ENCODE measurements around the gene PTPRB.

The PTPRB gene

DNA sequence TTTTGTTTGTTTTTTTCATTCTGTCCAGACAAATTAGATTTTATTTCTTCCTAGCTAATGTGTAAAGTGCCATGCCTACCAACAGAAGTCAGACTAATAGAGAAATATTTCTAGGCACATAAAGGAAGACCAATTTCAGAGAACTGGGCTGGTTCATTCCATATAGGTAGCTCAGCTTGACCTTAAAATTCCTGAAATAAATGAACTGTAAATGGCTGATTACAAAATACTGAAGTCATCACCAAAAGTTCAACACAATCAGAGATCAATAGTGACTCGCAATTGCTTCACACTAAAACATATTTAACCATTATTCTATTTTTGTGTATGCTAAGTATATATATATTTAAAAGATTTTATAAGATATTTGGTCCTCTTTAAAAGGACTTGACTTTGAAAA, 34.2 kb downstream of the PTPRB start:
- in situ Hi-C loops (cut with HindIII; ENCODE audit: low sequenced_read_pairs), result no loop called here

DNA sequence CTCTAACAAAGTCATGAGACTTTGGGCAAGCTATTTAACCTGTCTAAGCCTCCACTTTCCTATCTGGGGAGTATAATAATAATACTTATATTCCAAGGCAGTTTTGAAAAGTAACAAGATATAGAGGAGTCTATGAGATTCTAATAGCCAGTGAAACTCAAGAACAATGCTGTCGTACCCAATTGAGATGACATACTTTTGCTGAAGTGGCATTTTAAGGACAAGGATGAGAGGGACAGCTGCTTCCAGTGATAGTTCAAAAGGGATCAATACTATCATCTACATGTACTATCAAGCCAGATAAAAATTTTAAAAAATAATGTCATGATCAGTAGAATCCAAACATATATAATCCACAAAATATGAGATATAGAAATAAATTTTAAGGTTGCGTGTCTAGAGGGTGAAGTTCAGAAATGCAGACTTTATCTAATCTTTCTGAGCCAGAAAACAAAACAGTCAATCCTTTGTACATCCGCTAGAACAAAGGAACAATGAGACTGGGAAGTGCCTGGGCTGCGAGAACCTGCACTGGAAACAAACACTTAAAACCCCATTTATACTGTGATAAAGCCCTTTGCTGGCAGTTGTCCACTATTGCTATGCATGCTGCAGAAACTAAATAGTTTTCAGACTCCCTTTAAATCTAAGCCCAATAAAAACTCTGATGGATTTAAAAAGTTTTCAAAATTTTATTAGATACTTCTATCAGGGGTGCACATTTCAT, 38.6 kb downstream of the PTPRB start:
- in situ Hi-C loops (cut with HindIII; ENCODE audit: low sequenced_read_pairs), result loop anchor here (25.0 kb wide), 1 partner anchor 711 kb away; no protein-coding TSS in a partner anchor

DNA sequence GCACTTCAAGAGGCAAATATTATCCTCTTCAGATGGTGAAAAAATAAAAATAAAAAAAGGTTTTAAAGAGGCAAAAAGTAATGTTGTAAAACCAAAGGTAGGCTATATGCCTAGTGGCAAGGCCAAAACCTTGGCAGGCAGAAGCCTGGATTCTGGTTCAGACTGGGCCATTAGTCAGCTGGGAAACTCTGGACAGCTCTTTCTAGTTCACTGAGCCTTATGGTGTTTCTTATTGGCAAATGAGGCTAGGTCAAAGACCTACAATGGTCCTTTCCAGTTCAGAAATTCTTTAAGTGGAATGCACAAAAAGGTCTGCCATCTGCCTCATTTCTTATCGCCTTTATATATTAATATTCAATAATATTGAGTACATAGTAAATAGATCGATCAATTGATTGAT, 44.6 kb downstream of the PTPRB start:
- in situ Hi-C loops (cut with HindIII; ENCODE audit: low sequenced_read_pairs), result loop anchor here (25.0 kb wide), 1 partner anchor 705 kb away; no protein-coding TSS in a partner anchor

DNA sequence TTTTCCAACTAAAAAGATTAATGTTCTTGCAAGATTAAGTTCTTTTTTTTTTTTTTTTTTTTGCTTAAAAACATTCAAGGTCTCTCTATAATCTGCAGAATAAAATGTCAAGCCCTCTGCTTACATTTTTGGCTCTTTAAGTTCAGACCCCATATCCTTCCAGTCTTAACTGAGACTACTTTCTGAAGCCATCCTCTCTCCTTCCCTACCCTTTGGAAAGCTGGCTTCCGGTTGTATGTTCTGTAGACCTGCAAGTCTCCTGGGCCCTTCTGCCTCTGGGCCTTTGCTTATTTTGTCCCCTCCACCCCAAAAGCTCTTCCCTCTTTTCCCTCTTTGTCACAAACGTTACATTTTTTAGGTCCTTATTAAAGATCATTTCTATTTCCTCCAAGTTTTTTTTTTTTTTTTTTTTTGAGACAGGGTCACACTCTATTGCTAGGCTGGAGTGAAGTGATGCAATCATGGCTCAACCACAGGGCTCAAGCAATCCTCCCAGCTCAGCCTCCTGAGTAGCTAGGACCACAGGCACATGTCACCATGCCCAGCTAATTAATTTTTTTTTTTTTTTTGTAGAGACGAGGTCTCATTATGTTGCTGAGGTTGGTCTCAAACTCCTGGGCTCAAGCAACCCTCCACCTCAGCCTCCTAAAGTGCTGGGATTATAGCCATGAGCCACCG, 46.5 kb downstream of the PTPRB start:
- in situ Hi-C loops (cut with HindIII; ENCODE audit: low sequenced_read_pairs), result loop anchor here (25.0 kb wide), 1 partner anchor 703 kb away; no protein-coding TSS in a partner anchor

DNA sequence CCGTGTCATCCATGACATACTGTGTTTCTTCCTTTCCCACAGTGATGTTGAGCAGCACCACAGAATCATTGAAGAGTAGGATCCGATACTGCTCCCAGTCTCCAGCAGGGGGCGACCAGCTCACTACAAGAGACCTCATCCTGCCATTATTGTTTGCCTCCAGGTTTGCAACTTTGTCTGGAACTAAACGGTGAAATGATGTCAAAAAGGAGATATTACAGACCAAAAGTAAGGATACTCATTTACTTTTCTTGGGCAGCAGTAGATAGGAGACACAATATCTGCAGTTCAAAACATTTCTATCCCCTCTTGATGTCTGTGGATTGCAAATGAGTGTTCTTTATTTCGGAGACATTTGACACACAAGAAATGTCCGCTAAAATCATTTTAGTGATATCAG, 47.2 kb downstream of the PTPRB start:
- in situ Hi-C loops (cut with HindIII; ENCODE audit: low sequenced_read_pairs), result loop anchor here (25.0 kb wide), 1 partner anchor 703 kb away; no protein-coding TSS in a partner anchor

DNA sequence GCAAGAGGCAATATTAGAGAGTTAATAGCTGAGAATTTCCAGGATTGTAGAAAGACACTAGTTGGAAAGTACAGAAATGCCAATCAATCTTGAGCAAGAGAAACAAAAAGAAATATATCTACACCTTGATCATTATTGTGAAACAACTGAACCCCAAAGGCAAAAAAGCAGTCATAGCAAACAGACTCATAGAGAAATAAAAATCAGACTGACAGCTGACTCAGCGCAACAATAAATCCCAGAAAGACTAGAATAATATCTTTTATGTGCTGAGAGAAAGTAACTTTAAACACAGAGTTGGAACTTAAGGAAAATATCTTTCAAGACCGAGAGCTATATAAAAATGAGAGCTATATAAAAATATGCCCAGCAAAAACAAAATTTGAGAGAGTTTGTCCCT, 52.9 kb downstream of the PTPRB start:
- in situ Hi-C loops (cut with HindIII; ENCODE audit: low sequenced_read_pairs), result loop anchor here (25.0 kb wide), 1 partner anchor 697 kb away; no protein-coding TSS in a partner anchor

DNA sequence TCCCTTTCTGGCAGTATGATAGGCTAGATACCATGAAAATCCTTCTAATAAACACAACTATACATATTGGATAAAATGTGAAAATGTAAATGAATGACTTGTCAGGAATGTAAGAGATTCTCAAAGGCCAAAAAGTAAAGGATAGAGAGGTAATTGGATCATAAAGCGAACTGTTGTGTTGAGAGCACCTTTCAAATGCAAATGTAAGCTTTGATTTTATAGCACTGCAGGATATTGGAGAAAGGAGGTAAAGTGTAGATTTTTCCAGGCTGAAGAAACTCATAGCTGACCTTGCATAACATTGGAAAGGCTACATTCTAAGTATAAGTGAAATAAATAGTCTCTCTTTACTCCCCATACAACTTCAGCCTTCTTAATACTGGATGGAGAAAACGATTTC, 54.0 kb downstream of the PTPRB start:
- in situ Hi-C loops (cut with HindIII; ENCODE audit: low sequenced_read_pairs), result loop anchor here (25.0 kb wide), 1 partner anchor 696 kb away; no protein-coding TSS in a partner anchor

DNA sequence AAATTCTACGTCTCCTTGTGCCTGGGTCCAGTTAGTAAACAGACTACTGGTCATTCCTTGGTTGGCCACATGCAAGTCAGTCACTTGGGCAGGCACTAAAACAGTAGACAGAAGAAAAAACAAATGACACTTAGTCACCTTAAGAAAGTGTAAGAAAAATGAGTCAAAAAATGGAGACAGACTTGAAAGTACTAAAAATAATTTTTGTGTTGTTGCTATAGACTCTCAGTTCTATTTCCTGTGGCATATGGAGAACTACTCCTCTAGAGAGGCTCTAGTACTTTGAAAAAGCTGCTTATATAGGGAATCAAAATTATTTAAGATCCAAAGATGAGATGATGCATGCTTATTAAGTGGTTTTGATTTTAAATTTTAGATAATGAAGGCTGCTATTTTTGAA, 56.0 kb downstream of the PTPRB start:
- in situ Hi-C loops (cut with HindIII; ENCODE audit: low sequenced_read_pairs), result loop anchor here (25.0 kb wide), 1 partner anchor 694 kb away; no protein-coding TSS in a partner anchor

DNA sequence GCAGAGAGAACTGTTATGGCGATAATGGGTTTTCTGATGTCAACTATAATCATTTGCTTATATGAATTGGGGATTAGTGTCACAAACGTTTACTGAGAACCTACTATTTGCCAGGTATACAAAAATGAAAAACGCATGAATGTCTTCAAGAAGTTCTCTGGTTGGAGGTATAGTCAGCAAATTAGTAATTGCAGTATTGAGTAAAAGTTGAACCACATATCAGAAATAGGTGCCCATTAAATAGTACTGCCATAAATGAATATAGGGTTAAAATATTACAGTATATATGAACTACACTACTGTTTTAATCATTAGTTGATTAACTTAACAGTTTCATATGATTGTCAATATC, 60.0 kb downstream of the PTPRB start:
- in situ Hi-C loops (cut with HindIII; ENCODE audit: low sequenced_read_pairs), result loop anchor here (25.0 kb wide), 1 partner anchor 690 kb away; no protein-coding TSS in a partner anchor

DNA sequence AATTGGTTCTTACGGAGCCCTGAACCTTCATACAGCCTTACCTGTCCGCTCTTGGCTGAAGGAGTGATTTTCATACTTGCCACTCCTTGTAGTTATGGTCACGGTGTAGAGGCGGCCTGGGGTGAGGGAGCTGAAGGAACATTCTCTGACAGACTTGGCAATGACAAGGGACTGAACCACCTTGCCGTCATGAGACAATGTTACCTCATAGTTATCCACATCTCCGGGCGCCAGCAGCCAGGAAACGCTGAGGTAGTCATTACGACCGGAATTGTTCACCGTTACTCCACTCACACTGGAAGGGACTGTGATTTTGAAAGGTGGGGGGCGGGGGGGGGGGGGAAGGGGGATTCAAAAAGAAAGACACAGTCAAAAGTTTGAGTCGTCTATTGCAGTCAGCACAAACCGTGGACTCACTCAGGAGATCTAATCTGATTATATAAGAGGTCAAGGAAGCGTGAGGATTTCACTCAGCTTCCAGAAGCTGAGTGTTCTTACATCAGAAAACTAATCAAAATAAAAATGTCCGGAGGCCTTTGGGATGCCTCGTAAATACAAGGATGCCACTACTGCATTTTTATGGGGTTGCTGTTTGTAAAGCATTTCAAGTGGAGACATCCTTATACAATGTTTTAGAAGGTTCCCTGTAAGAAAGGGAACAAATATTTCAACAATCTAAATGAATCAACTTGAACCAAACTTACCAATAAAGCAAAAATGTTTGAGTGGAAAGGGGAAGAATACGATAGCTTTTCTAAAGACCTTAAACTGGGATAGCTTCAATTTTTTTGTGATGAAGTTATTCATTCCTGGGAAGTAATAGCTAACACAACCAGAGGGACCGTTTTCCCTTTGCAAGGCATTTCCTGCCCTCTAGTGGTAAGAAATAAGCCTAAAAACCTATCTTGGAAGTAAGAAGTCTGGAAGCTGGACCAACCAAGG, 60.6 kb downstream of the PTPRB start:
- in situ Hi-C loops (cut with HindIII; ENCODE audit: low sequenced_read_pairs), result loop anchor here (25.0 kb wide), 1 partner anchor 689 kb away; no protein-coding TSS in a partner anchor

DNA sequence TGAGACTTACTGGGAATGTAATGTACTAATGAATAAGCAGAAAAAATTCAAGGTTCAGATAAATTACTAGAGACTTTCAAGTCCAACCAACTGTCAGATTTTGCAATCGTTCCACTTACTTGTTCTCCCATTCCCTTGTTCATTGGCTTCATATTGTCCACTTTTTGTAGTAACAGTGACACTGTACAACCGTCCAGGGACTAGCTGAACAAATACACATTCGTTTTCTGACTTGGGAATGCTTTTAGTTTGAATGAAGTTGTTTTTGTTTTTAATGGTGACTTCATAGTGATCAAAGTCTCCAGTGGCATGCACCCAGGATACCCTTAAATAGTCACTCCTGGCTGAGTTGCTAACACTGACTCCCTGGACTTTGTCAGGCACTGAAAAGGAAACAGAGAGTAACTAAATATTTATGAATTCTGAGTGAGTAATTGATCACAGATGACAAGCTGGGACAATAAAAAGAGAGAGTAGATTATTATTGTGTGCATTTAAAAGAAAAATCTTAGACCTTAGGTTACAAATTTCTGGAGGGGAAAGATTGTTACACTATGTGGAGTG, 65.4 kb downstream of the PTPRB start:
- in situ Hi-C loops (cut with HindIII; ENCODE audit: low sequenced_read_pairs), result no loop called here

DNA sequence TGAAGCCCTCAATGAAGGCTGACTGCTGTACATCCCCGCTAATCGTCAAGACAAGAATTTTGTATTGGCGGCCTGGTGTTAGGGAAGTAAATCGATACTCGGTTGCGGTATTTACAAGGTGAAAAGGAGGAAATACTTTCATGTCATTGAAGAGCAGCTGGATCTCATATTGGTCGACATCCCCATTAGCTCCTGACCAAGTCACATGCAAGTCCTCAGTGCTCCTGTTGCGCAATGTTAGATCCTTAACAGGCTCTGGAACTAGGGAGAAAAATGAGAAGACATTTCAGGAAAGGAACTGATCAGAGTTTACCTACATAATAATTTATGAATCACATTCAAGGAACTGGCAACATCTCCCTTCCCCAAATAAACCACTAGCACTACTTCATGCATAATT, 66.2 kb downstream of the PTPRB start:
- in situ Hi-C loops (cut with HindIII; ENCODE audit: low sequenced_read_pairs), result no loop called here

DNA sequence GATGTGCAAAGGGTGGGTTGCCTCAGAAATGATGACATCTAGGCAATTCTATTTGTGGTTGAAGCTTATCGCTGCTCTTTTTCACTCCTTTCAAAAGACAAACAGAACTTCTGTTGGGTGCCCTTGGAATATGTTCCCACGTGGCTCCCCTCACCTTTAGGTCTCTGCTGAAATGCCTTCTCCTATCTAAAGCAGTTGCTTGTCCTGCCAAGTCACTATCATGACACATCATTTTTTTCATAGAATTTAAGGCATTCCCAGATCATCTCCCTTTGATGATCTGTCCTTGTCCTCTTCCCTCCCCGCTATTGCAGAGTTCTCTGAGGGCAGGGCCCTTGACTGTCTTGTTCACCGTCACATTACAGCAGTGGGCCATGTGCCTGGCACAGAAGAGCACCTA, 75.7 kb downstream of the PTPRB start:
- in situ Hi-C loops (cut with HindIII; ENCODE audit: low sequenced_read_pairs), result no loop called here

DNA sequence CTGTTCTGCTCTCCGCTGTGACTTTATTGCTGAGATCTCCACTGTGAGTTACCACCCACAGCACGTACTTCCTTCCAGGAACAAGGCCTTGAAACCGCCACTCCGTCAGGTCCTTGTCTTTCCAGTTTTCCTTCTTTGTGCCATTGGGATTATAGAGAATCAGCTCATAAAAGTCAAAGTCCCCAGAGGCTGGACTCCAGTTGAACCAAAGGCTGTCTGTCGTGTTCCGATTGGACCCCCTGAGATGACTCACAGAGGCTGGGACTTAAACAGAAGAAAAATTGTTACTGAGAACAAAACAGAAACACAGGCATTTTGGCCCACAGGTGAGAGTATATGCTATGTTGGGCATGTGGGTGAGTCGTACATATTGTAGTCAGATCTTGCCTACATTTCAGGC, 76.6 kb downstream of the PTPRB start:
- in situ Hi-C loops (cut with HindIII; ENCODE audit: low sequenced_read_pairs), result no loop called here

DNA sequence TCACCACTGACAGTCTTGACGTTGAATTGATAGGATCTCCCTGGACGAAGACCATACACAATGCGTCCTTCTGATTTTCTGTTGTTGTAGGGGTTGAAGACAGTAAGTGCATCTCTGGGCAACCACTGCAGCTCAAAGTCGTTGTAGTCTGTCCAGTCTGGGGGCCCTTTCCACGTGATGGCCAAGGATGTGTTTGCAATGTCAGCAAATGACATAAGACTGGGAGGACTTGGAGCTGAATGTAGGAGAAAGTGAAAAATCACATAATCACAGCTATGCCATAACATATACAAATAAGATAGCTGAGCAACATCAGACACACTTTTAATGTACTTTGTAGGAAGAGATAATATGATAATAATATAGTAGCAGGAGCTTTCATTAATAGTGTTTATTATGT, 77.8 kb downstream of the PTPRB start:
- in situ Hi-C loops (cut with HindIII; ENCODE audit: low sequenced_read_pairs), result no loop called here

DNA sequence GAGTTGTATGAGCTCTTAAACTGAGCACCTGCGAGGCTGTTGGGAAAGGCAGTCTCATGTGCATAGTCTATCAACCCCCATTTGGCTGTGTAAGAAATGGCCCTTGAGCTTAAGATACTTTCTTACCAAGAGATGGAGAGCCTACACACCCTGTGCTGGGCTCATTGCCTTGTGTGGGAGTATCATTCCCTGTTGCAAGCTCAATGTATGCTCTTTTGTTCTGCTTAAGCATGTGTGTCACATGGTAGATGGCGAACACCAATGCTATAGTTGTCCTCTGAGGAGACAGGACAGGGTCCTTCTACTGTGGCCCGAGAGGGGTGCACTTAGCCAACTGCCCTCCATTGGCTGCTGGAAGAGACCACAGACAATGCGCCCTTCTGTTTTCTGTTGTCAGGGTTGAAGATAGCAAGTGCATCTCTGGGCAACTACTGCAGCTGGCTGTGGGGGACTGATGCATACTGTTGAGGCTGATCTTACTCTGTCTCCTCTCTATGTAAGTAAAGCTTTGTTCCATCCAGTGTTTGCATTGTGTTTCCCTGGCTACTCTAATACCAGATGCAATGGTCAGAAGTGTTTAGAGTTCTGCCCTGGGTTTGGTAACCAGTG, 79.5 kb downstream of the PTPRB start:
- in situ Hi-C loops (cut with HindIII; ENCODE audit: low sequenced_read_pairs), result no loop called here

DNA sequence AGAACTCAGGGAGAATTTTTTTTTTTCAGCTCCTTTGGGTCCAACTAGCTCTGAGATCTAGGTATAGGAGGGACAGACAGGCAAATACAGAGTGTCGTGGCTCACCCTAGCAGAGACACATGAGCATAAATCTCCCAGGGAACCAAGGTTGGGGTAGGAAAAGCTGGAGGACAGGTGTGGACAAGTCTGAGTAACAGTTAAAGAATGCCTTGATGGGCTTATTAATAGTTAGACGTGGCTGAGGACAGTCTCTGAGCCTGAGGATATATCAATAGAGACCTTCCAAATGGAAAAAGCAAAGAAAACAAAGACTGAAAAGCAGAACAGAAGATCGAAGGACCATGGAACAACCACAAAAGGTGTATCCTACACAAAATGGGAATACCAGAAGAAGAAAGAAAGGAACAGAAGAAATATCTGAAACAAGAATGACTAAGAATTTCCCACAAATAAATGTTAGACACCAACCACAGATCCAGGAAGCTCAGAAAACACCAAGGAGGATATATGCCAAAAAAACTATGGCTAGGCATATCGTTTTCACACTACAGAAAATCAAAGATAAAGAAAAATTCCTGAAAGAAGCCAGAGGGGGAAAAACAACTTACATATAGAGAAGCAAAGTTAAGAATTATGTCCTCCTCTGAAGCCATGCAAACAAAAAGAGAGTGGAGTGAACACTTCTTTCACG, 80.9 kb downstream of the PTPRB start:
- in situ Hi-C loops (cut with HindIII; ENCODE audit: low sequenced_read_pairs), result no loop called here

DNA sequence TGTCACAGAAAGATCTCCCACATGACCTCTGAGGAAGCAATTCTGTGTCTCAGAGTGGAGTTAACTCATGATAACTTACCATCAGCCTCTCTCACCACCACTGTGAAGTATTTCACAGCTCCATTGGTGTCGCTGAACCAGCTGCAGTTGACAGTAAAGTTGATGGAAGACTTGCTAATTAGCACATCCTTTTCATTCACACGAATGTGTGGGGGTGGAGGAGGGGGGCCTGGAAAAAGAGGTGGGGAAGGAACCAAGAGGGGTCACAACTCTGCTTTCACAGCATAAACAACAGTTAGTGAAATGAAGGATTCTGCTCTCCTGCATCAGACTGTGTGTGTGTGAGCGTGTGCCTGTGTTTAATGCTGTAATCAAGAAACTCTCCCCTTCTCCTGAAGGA, 82.1 kb downstream of the PTPRB start:
- in situ Hi-C loops (cut with HindIII; ENCODE audit: low sequenced_read_pairs), result no loop called here

DNA sequence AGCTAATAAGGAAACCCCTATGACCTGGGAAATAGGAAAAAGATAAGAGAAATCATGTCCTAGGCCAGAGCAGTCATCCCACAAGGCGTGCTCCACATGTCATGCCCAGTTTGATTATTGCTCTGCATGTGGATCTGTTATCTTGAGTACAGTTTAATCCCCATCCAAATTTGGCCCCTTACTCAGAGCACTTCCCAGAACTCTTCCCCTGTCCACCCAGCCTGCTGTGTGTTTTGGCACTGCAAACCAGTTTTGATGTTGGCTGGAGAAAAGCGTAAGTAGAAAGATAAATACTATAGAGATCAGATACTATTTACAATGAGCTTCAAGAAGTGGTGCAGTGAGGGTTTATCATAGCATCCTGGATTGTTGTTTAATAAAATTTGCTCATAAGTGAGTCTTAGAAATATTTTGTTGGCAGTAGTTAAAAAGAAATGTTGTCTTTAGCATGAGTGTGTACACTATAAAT, 83.8 kb downstream of the PTPRB start:
- in situ Hi-C loops (cut with HindIII; ENCODE audit: low sequenced_read_pairs), result no loop called here

DNA sequence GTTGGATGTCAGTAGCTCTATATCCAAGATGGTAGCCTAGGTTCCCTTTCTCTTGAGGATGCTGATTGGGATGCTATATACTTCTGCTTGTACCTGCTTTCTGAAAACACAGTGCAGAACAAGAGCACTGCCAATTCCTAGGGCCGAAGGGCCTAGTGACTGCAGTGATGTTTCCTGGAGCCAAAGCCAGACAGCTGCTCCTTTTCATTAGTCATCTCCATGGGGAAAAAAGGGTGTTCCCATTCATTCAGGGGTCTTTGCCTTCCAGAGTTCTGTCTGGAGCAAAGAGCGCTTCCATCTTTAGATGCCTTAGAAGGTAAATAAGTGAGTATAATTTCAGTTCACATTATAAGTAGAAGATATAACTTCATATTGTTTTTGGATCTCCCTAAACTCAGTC, 85.5 kb downstream of the PTPRB start:
- in situ Hi-C loops (cut with HindIII; ENCODE audit: low sequenced_read_pairs), result no loop called here

All from endothelial cell of hepatic sinusoid (primary cell).